Trophoblast cell (in vitro differentiated cells and primary cell): ENCODE results near the gene CCDC61.

ENCODE experiments used
- DNase-seq, 2 donors: peaks; one replicate each; pipeline ENCODE4 v3.0.0-alpha.2; 2016
- H2AFZ ChIP-seq: 2 replicates; pipeline ENCODE4 v1.6.1; 2013; ENCODE audit warnings: low read length, moderate library complexity, mild to moderate bottlenecking; ENCODE audit not compliant: insufficient read depth, poor library complexity
- H2AK5ac ChIP-seq: 2 replicates; pipeline ENCODE4 v1.6.1; 2013; ENCODE audit warnings: mild to moderate bottlenecking, low read length
- H2BK120ac ChIP-seq: 2 replicates; pipeline ENCODE4 v1.6.1; 2013; ENCODE audit warnings: low read length, mild to moderate bottlenecking, moderate library complexity; ENCODE audit not compliant: insufficient read depth, poor library complexity
- H2BK12ac ChIP-seq: 2 replicates; pipeline ENCODE4 v1.6.1; 2013; ENCODE audit warnings: mild to moderate bottlenecking, low read length, moderate library complexity
- H2BK5ac ChIP-seq: 2 replicates; pipeline ENCODE4 v1.6.1; 2013; ENCODE audit warnings: low read length, low read depth, moderate library complexity, mild to moderate bottlenecking; ENCODE audit not compliant: poor library complexity
- H3K14ac ChIP-seq: 2 replicates; pipeline ENCODE4 v1.6.1; 2013; ENCODE audit warnings: mild to moderate bottlenecking, low read length
- H3K18ac ChIP-seq: 2 replicates; pipeline ENCODE4 v1.6.1; 2013; ENCODE audit warnings: mild to moderate bottlenecking, low read length
- H3K23ac ChIP-seq: 2 replicates; pipeline ENCODE4 v1.6.1; 2013; ENCODE audit warnings: low read length
- H3K27ac ChIP-seq: 2 replicates; pipeline ENCODE4 v1.5.1; 2013; ENCODE audit warnings: low read depth, mild to moderate bottlenecking, inconsistent platforms, low read length, moderate library complexity
- H3K27me3 ChIP-seq: 2 replicates; pipeline ENCODE4 v1.6.1; 2013; ENCODE audit warnings: inconsistent platforms, mild to moderate bottlenecking, low read length, moderate library complexity; ENCODE audit not compliant: insufficient read depth
- H3K36me3 ChIP-seq, 2 experiments: 1 replicate in 1 of 2; 2 replicates in 1 of 2; pipeline ENCODE4 v1.6.1; 2013; ENCODE audit warnings: low read length in 2 of 2, mild to moderate bottlenecking in 2 of 2, moderate library complexity in 1 of 2; ENCODE audit not compliant: insufficient read depth in 2 of 2, control insufficient read depth in 1 of 2
- H3K4ac ChIP-seq: 2 replicates; pipeline ENCODE4 v1.6.1; 2013; ENCODE audit warnings: low read depth, mild to moderate bottlenecking, low read length, moderate library complexity
- H3K4me1 ChIP-seq, 2 experiments: 1 replicate in 1 of 2; 2 replicates in 1 of 2; pipeline ENCODE4 v1.6.1; 2013; ENCODE audit warnings: low read length in 2 of 2, mild to moderate bottlenecking in 2 of 2, moderate library complexity in 1 of 2; ENCODE audit not compliant: insufficient read depth in 2 of 2, control insufficient read depth in 1 of 2
- H3K4me2 ChIP-seq: 2 replicates; pipeline ENCODE4 v1.6.1; 2013; ENCODE audit warnings: inconsistent platforms, mild to moderate bottlenecking, low read length, moderate library complexity
- H3K4me3 ChIP-seq: 2 replicates; pipeline ENCODE4 v1.5.1; 2013; ENCODE audit warnings: mild to moderate bottlenecking, low read depth, low read length, inconsistent platforms
- H3K79me1 ChIP-seq: one replicate; pipeline ENCODE4 v1.6.1; 2013; ENCODE audit warnings: low read length
- H3K79me2 ChIP-seq: 2 replicates; pipeline ENCODE4 v1.6.1; 2013; ENCODE audit warnings: low read length, mild to moderate bottlenecking; ENCODE audit not compliant: control insufficient read depth, insufficient read depth, poor library complexity
- H3K9ac ChIP-seq: 2 replicates; pipeline ENCODE4 v1.6.1; 2013; ENCODE audit warnings: mild to moderate bottlenecking, low read length
- H3K9me3 ChIP-seq: 2 replicates; pipeline ENCODE4 v1.6.1; 2013; ENCODE audit warnings: low read depth, mild to moderate bottlenecking, control low read depth, inconsistent platforms, low read length; ENCODE audit not compliant: insufficient read depth
- H4K12ac ChIP-seq: 2 replicates; pipeline ENCODE4 v1.6.1; 2013; ENCODE audit warnings: low read depth, mild to moderate bottlenecking, low read length, moderate library complexity
- H4K8ac ChIP-seq: 2 replicates; pipeline ENCODE4 v1.6.1; 2013; ENCODE audit warnings: low read depth, mild to moderate bottlenecking, low read length, moderate library complexity
- H4K91ac ChIP-seq: one replicate; pipeline ENCODE4 v1.6.1; 2013; ENCODE audit warnings: low read depth, mild to moderate bottlenecking, low read length, moderate library complexity
- WGBS: extraction: QIAGEN DNeasy Blood & Tissue Kit; methylation state at CpG from one replicate; pipeline ENCODE4 v1.1.7; 2013; ENCODE audit warnings: missing lambda C conversion rate; ENCODE audit not compliant: insufficient read length, insufficient coverage; ENCODE audit errors: extremely low coverage; 5-methylcytosine and 5-hydroxymethylcytosine counted together

CCDC61 gene

DNA sequence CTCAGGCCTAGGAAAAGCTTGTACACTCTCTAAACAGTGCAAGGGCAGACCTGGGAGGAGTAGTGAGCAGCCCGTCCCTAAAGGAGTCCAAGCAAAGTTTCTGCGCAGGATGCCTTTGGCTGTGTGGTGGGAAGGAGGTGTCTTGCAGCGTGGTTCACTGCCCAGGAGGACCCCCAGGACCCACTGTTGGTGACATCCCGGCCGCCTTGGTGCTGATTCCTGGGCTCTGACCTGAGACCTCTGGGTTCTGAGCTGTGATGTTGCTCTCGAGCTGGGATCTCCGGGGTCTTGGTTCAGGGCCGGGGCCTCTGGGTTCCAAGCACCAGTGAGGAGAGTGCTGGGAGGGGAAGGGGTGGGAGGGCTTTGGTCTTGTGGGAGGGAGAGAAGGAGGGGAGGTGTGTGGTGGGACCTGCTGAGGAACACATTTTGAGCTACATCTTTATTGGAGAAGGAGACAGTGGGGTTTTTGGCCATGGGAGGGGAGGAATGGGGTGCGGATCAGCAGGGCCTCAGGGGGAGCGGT lies 23.5 kb downstream of the CCDC61 start:
- Histone ChIP-seq H4K8ac (no peak overlapping the region), H2AK5ac (no peak overlapping the region), H3K18ac (no peak overlapping the region), H2AFZ (no peak overlapping the region), H3K4me3 (no peak overlapping the region), H3K4me1 (peaks cover 12 to 19% of the 10 kb centered on the region in 2 experiments), H3K4ac (no peak overlapping the region), H3K79me2 (peaks cover 2% of the 10 kb centered on the region), H3K4me2 (no peak overlapping the region), H3K27ac (no peak overlapping the region), H4K12ac (no peak overlapping the region), H2BK12ac (no peak overlapping the region), H2BK120ac (no peak overlapping the region), H3K14ac (no peak overlapping the region), H3K9me3 (peaks cover 5% of the 10 kb centered on the region), H4K91ac (no peak overlapping the region), H2BK5ac (no peak overlapping the region), H3K23ac (no peak overlapping the region), H3K9ac (no peak overlapping the region), H3K27me3 (peaks cover 21% of the 10 kb centered on the region), H3K79me1 (no peaks in the 10 kb centered on the region), H3K36me3 (peaks cover 4 to 9% of the 10 kb centered on the region in 2 experiments)
- WGBS: no CpG with 5 or more reads among the region's 10 CpGs
- DNase-seq: no peak

DNA sequence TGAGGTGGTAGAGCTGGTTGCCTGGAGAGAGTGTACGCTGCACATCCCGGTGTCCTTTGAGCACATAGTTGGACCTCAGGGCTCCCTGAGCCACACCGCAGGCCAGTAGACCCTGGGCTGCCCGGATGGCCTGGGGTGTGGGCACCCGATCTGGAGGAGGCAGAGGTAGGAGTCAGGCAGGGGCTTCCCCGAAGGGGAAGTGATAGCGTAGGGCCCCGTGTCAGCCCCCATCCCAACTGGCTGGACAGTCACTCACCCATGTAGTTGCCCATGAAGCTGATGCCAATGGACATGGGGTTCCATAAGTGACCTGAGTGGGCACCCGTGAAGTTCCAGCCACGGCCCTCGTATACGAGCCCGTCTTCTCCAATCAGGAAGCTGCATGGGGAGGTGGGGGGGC lies 24.0 kb downstream of the CCDC61 start:
- peaks cover 4 to 9% of the 10 kb centered on the region in 2 experiments for H3K36me3 ChIP-seq
- no peak overlapping the region for H3K9ac ChIP-seq
- H2AFZ ChIP-seq: no peak overlapping the region
- H2BK5ac ChIP-seq: no peak overlapping the region
- H3K18ac ChIP-seq: no peak overlapping the region
- H2AK5ac ChIP-seq: no peak overlapping the region
- H4K8ac ChIP-seq: no peak overlapping the region
- H4K91ac ChIP-seq: no peak overlapping the region
- no CpG with 5 or more reads among the region's 13 CpGs for WGBS
- peaks cover 2% of the 10 kb centered on the region for H3K79me2 ChIP-seq
- no peak overlapping the region for H3K23ac ChIP-seq
- H3K4ac ChIP-seq: no peak overlapping the region
- no peak overlapping the region for H3K4me2 ChIP-seq
- no peaks in the 10 kb centered on the region for H3K79me1 ChIP-seq
- H4K12ac ChIP-seq: no peak overlapping the region
- peaks cover 12 to 19% of the 10 kb centered on the region in 2 experiments for H3K4me1 ChIP-seq
- H3K9me3 ChIP-seq: peaks cover 5% of the 10 kb centered on the region
- no peak overlapping the region for H3K4me3 ChIP-seq
- no peak for DNase-seq
- H3K27me3 ChIP-seq: peaks cover 21% of the 10 kb centered on the region
- H3K14ac ChIP-seq: no peak overlapping the region
- no peak overlapping the region for H2BK120ac ChIP-seq
- H2BK12ac ChIP-seq: no peak overlapping the region
- H3K27ac ChIP-seq: no peak overlapping the region

DNA sequence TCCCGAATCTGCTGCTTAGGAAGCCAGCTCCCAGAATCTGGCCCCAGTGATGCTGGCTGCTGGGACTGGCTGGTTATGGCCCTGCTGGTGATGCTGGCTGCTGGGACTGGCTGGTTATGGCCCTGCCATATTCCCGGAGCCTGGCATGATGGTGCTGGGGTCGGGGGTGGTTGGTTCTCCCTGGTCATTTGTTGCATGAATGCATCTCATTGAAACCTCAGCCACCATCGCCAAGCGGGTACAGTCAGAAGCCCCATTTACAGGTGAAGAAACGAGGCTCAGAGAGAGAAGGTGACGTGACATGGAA lies 25.5 kb downstream of the CCDC61 start:
- Histone ChIP-seq H3K4me3 (no peak overlapping the region), H3K4ac (no peak overlapping the region), H3K79me2 (peaks cover 2% of the 10 kb centered on the region), H3K14ac (no peak overlapping the region), H4K8ac (no peak overlapping the region), H2BK5ac (no peak overlapping the region), H3K9me3 (no peaks in the 10 kb centered on the region), H3K18ac (no peak overlapping the region), H2BK12ac (no peak overlapping the region), H3K9ac (no peak overlapping the region), H3K27me3 (peaks cover 8% of the 10 kb centered on the region), H2AFZ (no peak overlapping the region), H3K79me1 (no peaks in the 10 kb centered on the region), H4K12ac (no peak overlapping the region), H3K4me1 (peaks cover 8% of the 10 kb centered on the region in 2 experiments), H2AK5ac (no peak overlapping the region), H3K23ac (no peak overlapping the region), H2BK120ac (no peak overlapping the region), H3K4me2 (no peak overlapping the region), H3K27ac (no peak overlapping the region), H3K36me3 (peaks cover 4 to 9% of the 10 kb centered on the region in 2 experiments), H4K91ac (no peak overlapping the region)
- WGBS: no CpG with 5 or more reads among the region's 7 CpGs
- DNase-seq: no peak

DNA sequence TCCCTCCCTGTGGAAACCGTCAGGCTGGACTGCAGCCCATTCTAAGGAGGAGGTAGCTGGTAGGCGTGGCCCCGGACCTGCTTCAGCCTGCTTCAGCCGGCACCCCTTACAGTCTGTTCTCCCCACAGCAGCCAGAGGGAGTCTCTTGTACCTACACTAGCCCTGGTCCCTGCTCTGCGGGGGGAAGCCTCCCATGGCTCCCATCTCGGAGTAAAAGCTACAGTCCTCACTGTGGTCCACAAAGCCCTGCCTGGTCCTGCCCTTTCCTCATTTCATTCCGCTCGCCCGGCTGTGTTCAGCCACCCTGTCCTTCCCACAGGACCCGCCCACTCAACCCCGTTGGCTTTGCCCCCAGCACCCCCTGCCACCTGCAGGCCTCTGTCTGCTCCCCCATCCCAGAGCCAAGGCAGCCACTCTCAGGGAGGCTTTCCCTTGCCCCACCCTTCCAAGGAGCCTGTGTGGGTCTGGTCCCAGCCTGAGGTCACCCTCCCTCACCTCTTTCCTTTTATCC lies 26.3 kb downstream of the CCDC61 start:
- H3K4me3 ChIP-seq: no peak overlapping the region
- no peaks in the 10 kb centered on the region for H3K79me2 ChIP-seq
- H2AFZ ChIP-seq: no peak overlapping the region
- H3K14ac ChIP-seq: no peak overlapping the region
- H2BK120ac ChIP-seq: no peak overlapping the region
- no peak overlapping the region for H3K9ac ChIP-seq
- H3K18ac ChIP-seq: no peak overlapping the region
- no peak overlapping the region for H4K91ac ChIP-seq
- H4K12ac ChIP-seq: no peak overlapping the region
- no CpG with 5 or more reads among the region's 11 CpGs for WGBS
- no peak overlapping the region for H2BK5ac ChIP-seq
- H3K27me3 ChIP-seq: no peaks in the 10 kb centered on the region
- H3K79me1 ChIP-seq: no peaks in the 10 kb centered on the region
- H3K23ac ChIP-seq: no peak overlapping the region
- H3K4me2 ChIP-seq: no peak overlapping the region
- no peak overlapping the region for H2BK12ac ChIP-seq
- H2AK5ac ChIP-seq: no peak overlapping the region
- H3K4me1 ChIP-seq: peaks cover under 1% of the 10 kb centered on the region in 2 experiments
- H3K9me3 ChIP-seq: no peaks in the 10 kb centered on the region
- no peak for DNase-seq
- H3K27ac ChIP-seq: no peak overlapping the region
- peaks cover 4 to 9% of the 10 kb centered on the region in 2 experiments for H3K36me3 ChIP-seq
- H3K4ac ChIP-seq: no peak overlapping the region
- H4K8ac ChIP-seq: no peak overlapping the region
